ENCODE results near the gene NDUFC2. TPM values are rescaled to one million over a fixed set of nuclear protein-coding genes. Genes with fewer than 3 reads are reported as not detected.

Gene NDUFC2
- 10 to 100 TPM; 67.8 to 86.3 (median 76.0) TPM for total RNA-seq

GRCh38 chr11:78079232-78080083 lies at the start of gene NDUFC2:
TSS of gene NDUFC2 (minus strand) at chr11:78079862. CDS start at chr11:78079744, 118 bp downstream.
- Histone ChIP-seq H3K36me3 (peaks cover 0 to 5% (median 0%) of the 10 kb centered on the region in 3 donors), H3K27me3 (no peaks in the 10 kb centered on the region), H3K9me3 (no peaks in the 10 kb centered on the region), H3K27ac (peak within 1 kb of the TSS; percentile 87 to 92 (median 88)), H3K4me3 (peak within 1 kb of the TSS; percentile 91 to 95 (median 94)), H3K4me1 (peaks cover 16 to 58% (median 20%) of the 10 kb centered on the region in 3 donors)
- DNase-seq, result no peak
- WGBS, 2 donors, result 0% methylated on average over 14 to 33 of the region's 68 CpGs
- intact Hi-C loops (cut with DNase I), result no loop called here
- TF ChIP-seq CTCF (IDR thresholded peaks at IDR 0.05), result no peak
- TF ChIP-seq POLR2A (IDR thresholded peaks at IDR 0.05), result peak in 2 of 4 donors; percentile 60 to 68

GRCh38 chr11:78127403-78127802 lies 47.7 kb upstream of the NDUFC2 start:
- no peak for DNase-seq
- H3K4me3 ChIP-seq, result no peak overlapping the region
- H3K27ac ChIP-seq, result no peak overlapping the region
- peaks cover 0 to 16% (median 0%) of the 10 kb centered on the region in 3 donors for H3K36me3 ChIP-seq
- intact Hi-C loops (cut with DNase I), result no loop called here
- 85 to 90% methylated on average over 2 of the region's 3 CpGs for WGBS, 2 donors
- H3K27me3 ChIP-seq, result no peaks in the 10 kb centered on the region
- no peaks in the 10 kb centered on the region for H3K9me3 ChIP-seq
- TF ChIP-seq POLR2A (IDR thresholded peaks at IDR 0.05), result no peak
- no peak for TF ChIP-seq CTCF (IDR thresholded peaks at IDR 0.05)
- no peaks in the 10 kb centered on the region for H3K4me1 ChIP-seq

- no peaks in the 10 kb centered on the region for H3K9me3 ChIP-seq
- H3K27ac ChIP-seq, result no peak overlapping the region
- H3K36me3 ChIP-seq, result peaks cover 3 to 68% (median 4%) of the 10 kb centered on the region in 3 donors
- TF ChIP-seq POLR2A (IDR thresholded peaks at IDR 0.05), result no peak
- no peak for TF ChIP-seq CTCF (IDR thresholded peaks at IDR 0.05)
- WGBS, 2 donors, result 75 to 85% methylated on average over 6 of the region's 6 CpGs
- DNase-seq, result no peak
- H3K27me3 ChIP-seq, result no peaks in the 10 kb centered on the region
- H3K4me3 ChIP-seq, result no peak overlapping the region
- no peaks in the 10 kb centered on the region for H3K4me1 ChIP-seq
- intact Hi-C loops (cut with DNase I), result no loop called here
These were observed 33.1 kb upstream of the NDUFC2 start for GRCh38 chr11:78112582-78113275.

- Histone ChIP-seq H3K9me3 (no peaks in the 10 kb centered on the region), H3K4me3 (no peak overlapping the region), H3K27me3 (no peaks in the 10 kb centered on the region), H3K4me1 (no peaks in the 10 kb centered on the region), H3K36me3 (peaks cover 3 to 72% (median 4%) of the 10 kb centered on the region in 3 donors), H3K27ac (no peak overlapping the region)
- no peak for DNase-seq
- TF ChIP-seq CTCF (IDR thresholded peaks at IDR 0.05), result no peak
- WGBS, 2 donors, result 71 to 94% methylated on average over 2 of the region's 2 CpGs
- intact Hi-C loops (cut with DNase I), result no loop called here
These were observed 31.6 kb upstream of the NDUFC2 start for GRCh38 chr11:78111298-78111697.

- WGBS, 2 donors, result 95 to 100% methylated on average over 2 of the region's 2 CpGs
- Histone ChIP-seq H3K36me3 (peaks cover 3 to 72% (median 4%) of the 10 kb centered on the region in 3 donors), H3K4me3 (no peak overlapping the region), H3K4me1 (no peaks in the 10 kb centered on the region), H3K9me3 (no peaks in the 10 kb centered on the region), H3K27me3 (no peaks in the 10 kb centered on the region), H3K27ac (no peak overlapping the region)
- no peak for DNase-seq
- intact Hi-C loops (cut with DNase I), result no loop called here
- TF ChIP-seq POLR2A (IDR thresholded peaks at IDR 0.05) (no peak), CTCF (IDR thresholded peaks at IDR 0.05) (no peak)
These were observed 31.2 kb upstream of the NDUFC2 start for GRCh38 chr11:78110830-78111229.
